K562 (cell line): ENCODE data around the gene EEFSEC.

ENCODE experiments used
- BHLHE40 ChIP-seq: IDR thresholded peaks from 2 replicates; pipeline ENCODE4 v1.6.1; 2011; ENCODE audit warnings: low read length, improper control_type of control experiment
- EZH2 ChIP-seq: IDR thresholded peaks from 2 replicates; pipeline ENCODE4 v1.6.1; 2012; ENCODE audit warnings: low read depth, mild to moderate bottlenecking, inconsistent platforms, low read length, borderline replicate concordance
- SRF ChIP-seq, 2 experiments: fragments of 250-450, 450-650 bp in 1 of 2; sonication (Bioruptor Pico) in 1 of 2; sonication (generic) in 1 of 2; formaldehyde crosslinking; IDR thresholded peaks; 2 replicates each; pipeline versions ENCODE4 v1.5.0 to v1.5.1; 2020 to 2022; ENCODE audit warnings: mild to moderate bottlenecking in 1 of 2, missing genetic modification reagents in 1 of 2
- TBP ChIP-seq: optimal IDR thresholded peaks from 2 replicates; pipeline ENCODE3; 2011; ENCODE audit warnings: low read depth, low read length, improper control_type of control experiment
- TF ChIP-seq, protein P1 (sequence below): sonication (generic); formaldehyde crosslinking; IDR thresholded peaks from 2 replicates; pipeline ENCODE4 v1.8.0; 2022; ENCODE audit warnings: mild to moderate bottlenecking, missing genetic modification reagents

DNA sequence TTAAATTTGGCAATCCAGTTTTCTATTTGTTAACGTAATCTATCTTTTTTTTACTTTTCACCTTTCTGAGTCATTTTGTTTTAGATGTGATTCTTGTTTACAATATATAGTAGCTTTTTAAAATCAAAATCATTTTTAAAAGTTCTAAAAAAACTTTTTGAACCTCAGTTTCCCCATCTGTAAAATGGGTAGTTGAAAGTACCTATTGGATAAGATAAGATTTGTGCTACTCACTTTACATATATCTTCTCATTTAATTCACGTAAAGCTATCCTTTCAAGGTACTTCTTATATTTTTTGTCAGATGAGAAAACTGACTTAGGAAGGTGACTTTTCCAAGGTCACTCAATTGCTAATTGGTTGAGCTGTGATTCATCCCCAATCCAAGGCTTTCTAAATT, 153.2 kb downstream of the EEFSEC start:
- TF ChIP-seq TBP (no peak), SRF (CRISPR knock-in tag; IDR thresholded peaks at IDR 0.05) (no peak), EZH2 (no peak), BHLHE40 (no peak)
- TF ChIP-seq, protein P1, sequence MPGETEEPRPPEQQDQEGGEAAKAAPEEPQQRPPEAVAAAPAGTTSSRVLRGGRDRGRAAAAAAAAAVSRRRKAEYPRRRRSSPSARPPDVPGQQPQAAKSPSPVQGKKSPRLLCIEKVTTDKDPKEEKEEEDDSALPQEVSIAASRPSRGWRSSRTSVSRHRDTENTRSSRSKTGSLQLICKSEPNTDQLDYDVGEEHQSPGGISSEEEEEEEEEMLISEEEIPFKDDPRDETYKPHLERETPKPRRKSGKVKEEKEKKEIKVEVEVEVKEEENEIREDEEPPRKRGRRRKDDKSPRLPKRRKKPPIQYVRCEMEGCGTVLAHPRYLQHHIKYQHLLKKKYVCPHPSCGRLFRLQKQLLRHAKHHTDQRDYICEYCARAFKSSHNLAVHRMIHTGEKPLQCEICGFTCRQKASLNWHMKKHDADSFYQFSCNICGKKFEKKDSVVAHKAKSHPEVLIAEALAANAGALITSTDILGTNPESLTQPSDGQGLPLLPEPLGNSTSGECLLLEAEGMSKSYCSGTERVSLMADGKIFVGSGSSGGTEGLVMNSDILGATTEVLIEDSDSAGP (CRISPR knock-in tag) = no peak
